ENCODE measurements around the gene NBDY.
A peak's percentile ranks its signal among the peaks of the same experiment; 100 is the strongest.
"Not testable (repeated sequence)": the region's sequence is repeated elsewhere in the genome, so short reads cannot be mapped to it uniquely, and the experiment has no call there.

Gene NBDY

GRCh38 chrX:56764153-56764974 lies 35.3 kb downstream of the NBDY start:
- TF ChIP-seq CTCF (IDR thresholded peaks at IDR 0.05; ENCODE audit: low read length, missing control alignments), result peak; percentile 55
- H3K4me3 ChIP-seq (replicated peaks; ENCODE audit: low read depth, low read length), result no peak overlapping the region
- DNase-seq (ENCODE audit: low read depth), result peak; percentile 83

GRCh38 chrX:56764975-56765791 lies 36.1 kb downstream of the NBDY start:
- no peak for TF ChIP-seq CTCF (IDR thresholded peaks at IDR 0.05; ENCODE audit: low read length, missing control alignments)
- DNase-seq (ENCODE audit: low read depth), result no peak
- H3K4me3 ChIP-seq (replicated peaks; ENCODE audit: low read depth, low read length), result no peak overlapping the region

- TF ChIP-seq CTCF (IDR thresholded peaks at IDR 0.05; ENCODE audit: low read length, missing control alignments), result no peak
- peak; percentile 6 for DNase-seq (ENCODE audit: low read depth)
- no peak overlapping the region for H3K4me3 ChIP-seq (replicated peaks; ENCODE audit: low read depth, low read length)
Observed at GRCh38 chrX:56765811-56766553, 36.9 kb downstream of the NBDY start.

GRCh38 chrX:56766554-56767347 lies 37.7 kb downstream of the NBDY start:
- H3K4me3 ChIP-seq (replicated peaks; ENCODE audit: low read depth, low read length), result no peak overlapping the region
- peak; percentile 11 for TF ChIP-seq CTCF (IDR thresholded peaks at IDR 0.05; ENCODE audit: low read length, missing control alignments)
- DNase-seq (ENCODE audit: low read depth), result peak; percentile 64

GRCh38 chrX:56767348-56768119 lies 38.5 kb downstream of the NBDY start:
- not testable (repeated sequence) for H3K4me3 ChIP-seq (replicated peaks; ENCODE audit: low read depth, low read length); DNase-seq (ENCODE audit: low read depth)

- DNase-seq (ENCODE audit: low read depth); H3K4me3 ChIP-seq (replicated peaks; ENCODE audit: low read depth, low read length): not testable (repeated sequence)
Observed at GRCh38 chrX:56768120-56768660, 39.1 kb downstream of the NBDY start.

GRCh38 chrX:56772675-56773521 lies 43.9 kb downstream of the NBDY start:
- H3K4me3 ChIP-seq (replicated peaks; ENCODE audit: low read depth, low read length); DNase-seq (ENCODE audit: low read depth): not testable (repeated sequence)

- H3K4me3 ChIP-seq (replicated peaks; ENCODE audit: low read depth, low read length); DNase-seq (ENCODE audit: low read depth): not testable (repeated sequence)
Observed at GRCh38 chrX:56773522-56774060, 44.5 kb downstream of the NBDY start.

GRCh38 chrX:56778099-56778923 lies 49.3 kb downstream of the NBDY start:
- DNase-seq (ENCODE audit: low read depth); H3K4me3 ChIP-seq (replicated peaks; ENCODE audit: low read depth, low read length): not testable (repeated sequence)

All from fibroblast of pulmonary artery (primary cell).